Gastrocnemius medialis (tissue), 4 donors: Measurements from ENCODE around the gene PLXNB1.

Experiments
- POLR2A ChIP-seq, 2 donors: fragments of 450-650 bp; IDR thresholded peaks; one replicate each; pipeline ENCODE4 v1.6.1; 2017; ENCODE audit warnings: antibody characterized with exemption in 2 of 2, mild to moderate bottlenecking in 2 of 2, moderate library complexity in 2 of 2
- TF ChIP-seq, protein P1 (sequence below), 5 experiments: fragments of 450-650 bp in 3 of 5; fragments of 200-600 bp in 2 of 5; sonication (generic) in 2 of 5; IDR thresholded peaks in 4 of 5; conservative IDR thresholded peaks in 1 of 5; 1 replicate in 4 of 5; 2 replicates in 1 of 5; pipeline ENCODE4 v1.5.1; 2016 to 2019; ENCODE audit warnings: antibody characterized with exemption in 5 of 5, mild to moderate bottlenecking in 3 of 5, moderate library complexity in 3 of 5

DNA sequence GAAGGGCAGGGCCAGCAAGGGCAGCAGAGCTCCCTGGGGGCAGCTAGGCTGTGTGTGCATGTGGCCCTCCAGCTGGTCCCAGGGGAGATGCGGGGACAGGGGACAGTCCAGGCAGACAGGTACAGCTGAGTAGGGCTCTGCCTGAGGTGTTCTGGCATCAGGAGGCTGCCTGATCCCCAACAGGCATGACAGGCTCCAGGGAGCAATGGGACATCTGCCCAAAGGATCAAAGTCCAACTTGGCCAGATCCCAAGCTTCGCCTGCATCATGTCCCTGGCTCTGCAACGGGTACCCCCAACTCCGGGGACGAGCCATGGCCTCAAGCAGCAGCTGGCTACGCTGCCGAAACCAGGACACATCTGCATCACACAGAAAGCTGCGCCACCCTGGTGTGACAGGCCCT, 38.4 kb upstream of the PLXNB1 start:
- TF ChIP-seq, protein P1, sequence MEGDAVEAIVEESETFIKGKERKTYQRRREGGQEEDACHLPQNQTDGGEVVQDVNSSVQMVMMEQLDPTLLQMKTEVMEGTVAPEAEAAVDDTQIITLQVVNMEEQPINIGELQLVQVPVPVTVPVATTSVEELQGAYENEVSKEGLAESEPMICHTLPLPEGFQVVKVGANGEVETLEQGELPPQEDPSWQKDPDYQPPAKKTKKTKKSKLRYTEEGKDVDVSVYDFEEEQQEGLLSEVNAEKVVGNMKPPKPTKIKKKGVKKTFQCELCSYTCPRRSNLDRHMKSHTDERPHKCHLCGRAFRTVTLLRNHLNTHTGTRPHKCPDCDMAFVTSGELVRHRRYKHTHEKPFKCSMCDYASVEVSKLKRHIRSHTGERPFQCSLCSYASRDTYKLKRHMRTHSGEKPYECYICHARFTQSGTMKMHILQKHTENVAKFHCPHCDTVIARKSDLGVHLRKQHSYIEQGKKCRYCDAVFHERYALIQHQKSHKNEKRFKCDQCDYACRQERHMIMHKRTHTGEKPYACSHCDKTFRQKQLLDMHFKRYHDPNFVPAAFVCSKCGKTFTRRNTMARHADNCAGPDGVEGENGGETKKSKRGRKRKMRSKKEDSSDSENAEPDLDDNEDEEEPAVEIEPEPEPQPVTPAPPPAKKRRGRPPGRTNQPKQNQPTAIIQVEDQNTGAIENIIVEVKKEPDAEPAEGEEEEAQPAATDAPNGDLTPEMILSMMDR (IDR thresholded peaks at IDR 0.05 in 4 of 5, conservative IDR thresholded peaks at IDR 0.05 in 1 of 5): no peak
- TF ChIP-seq POLR2A (IDR thresholded peaks at IDR 0.05): no peak
